Testis (tissue), 2 donors: ENCODE measurements around the gene DHRS4L2.
"Not testable (repeated sequence)": the region's sequence is repeated elsewhere in the genome, so short reads cannot be mapped to it uniquely, and the experiment has no call there.

Experiments
- CTCF ChIP-seq, 3 experiments: fragments of 450-650 bp in 2 of 3; fragments of 200-600 bp in 1 of 3; sonication (generic) in 1 of 3; IDR thresholded peaks; one replicate each; pipeline ENCODE4 v1.5.1; 2016 to 2019; ENCODE audit warnings: antibody characterized with exemption in 3 of 3, mild to moderate bottlenecking in 2 of 3, moderate library complexity in 1 of 3
- POLR2A ChIP-seq: fragments of 450-650 bp; IDR thresholded peaks from one replicate; pipeline ENCODE4 v1.6.1; 2017; ENCODE audit warnings: antibody characterized with exemption, mild to moderate bottlenecking, moderate library complexity

DNA sequence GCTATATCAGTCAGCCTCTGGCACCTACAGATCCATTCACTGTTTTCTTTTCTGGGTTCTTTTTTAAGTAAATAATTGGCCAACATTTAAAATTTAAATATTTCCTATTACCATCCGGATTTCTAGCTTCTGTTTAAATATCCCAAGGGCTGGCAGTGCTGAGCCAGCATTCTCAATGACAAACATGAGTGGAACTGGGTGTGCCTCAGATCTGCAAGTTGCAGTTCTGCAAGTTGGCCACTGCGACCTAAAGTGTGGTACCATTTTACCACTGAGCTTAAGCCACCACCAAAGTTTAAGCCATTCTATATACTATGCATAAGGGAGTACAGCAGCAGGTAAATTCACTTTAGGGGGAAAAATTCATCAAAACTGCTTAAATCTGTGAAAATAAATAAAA is 31.2 kb downstream of the DHRS4L2 start:
- TF ChIP-seq CTCF (IDR thresholded peaks at IDR 0.05); POLR2A: not testable (repeated sequence)
